HEK293 (cell line): ENCODE results near the gene MZB1.

Experiments used
- CTCF ChIA-PET: fragments of 350-600 bp; formaldehyde crosslinking; extraction: SDS; loops from one replicate; lab custom pipeline; 2021; ENCODE audit warnings: antibody characterized with exemption; lab: Yijun Ruan, JAX
- POLR2A ChIA-PET: fragments of 300-600 bp; formaldehyde crosslinking; extraction: SDS; loops from one replicate; lab custom pipeline; 2020; ENCODE audit warnings: antibody characterized with exemption, inconsistent platforms; lab: Yijun Ruan, JAX
- H3K27ac ChIP-seq: fragments of 200-500 bp; sonication (Bioruptor generic); 2 replicates; pipeline ENCODE4 v1.5.1; 2014; ENCODE audit warnings: low read depth, low read length, control low read depth, inconsistent platforms; ENCODE audit errors: extremely low read depth
- H3K36me3 ChIP-seq, 2 experiments: fragments of 200-500 bp in 1 of 2; sonication (Bioruptor generic) in 1 of 2; 1 replicate in 1 of 2; 2 replicates in 1 of 2; pipeline ENCODE4 v1.5.1; 2014 to 2017; ENCODE audit warnings: inconsistent platforms in 2 of 2, low read length in 2 of 2; ENCODE audit not compliant: control insufficient read depth in 2 of 2, insufficient read depth in 1 of 2
- H3K4me1 ChIP-seq: fragments of 200-500 bp; sonication (Bioruptor generic); 2 replicates; pipeline ENCODE4 v1.5.1; 2014; ENCODE audit warnings: mild to moderate bottlenecking, low read length, inconsistent platforms; ENCODE audit not compliant: control insufficient read depth, insufficient read depth
- H3K4me3 ChIP-seq: 2 replicates; pipeline ENCODE4 v1.5.1; 2011; ENCODE audit warnings: low read depth, mild to moderate bottlenecking, control low read depth, low read length, moderate library complexity
- H3K9me3 ChIP-seq: fragments of 200-500 bp; sonication (Bioruptor generic); 2 replicates; pipeline ENCODE4 v1.5.1; 2014; ENCODE audit warnings: low read depth, low read length, inconsistent platforms; ENCODE audit not compliant: control insufficient read depth, insufficient read depth
- BCL11B ChIP-seq: fragments of 450-650 bp; formaldehyde crosslinking; IDR thresholded peaks from 2 replicates; pipeline ENCODE4 v1.5.1; 2016; ENCODE audit warnings: low read depth, missing biosample characterization, missing genetic modification characterization
- KLF16 ChIP-seq: fragments of 450-650 bp; formaldehyde crosslinking; IDR thresholded peaks from 2 replicates; pipeline ENCODE4 v1.5.1; 2017; ENCODE audit warnings: missing biosample characterization, missing genetic modification characterization
- KLF7 ChIP-seq: fragments of 450-650 bp; formaldehyde crosslinking; IDR thresholded peaks from 2 replicates; pipeline ENCODE4 v1.5.1; 2016; ENCODE audit warnings: missing biosample characterization, missing genetic modification characterization, borderline replicate concordance
- SCRT2 ChIP-seq: fragments of 450-650 bp; formaldehyde crosslinking; IDR thresholded peaks from 2 replicates; pipeline ENCODE4 v1.5.1; 2016; ENCODE audit warnings: missing biosample characterization, missing genetic modification characterization
- ZEB2 ChIP-seq: fragments of 450-650 bp; formaldehyde crosslinking; IDR thresholded peaks from 2 replicates; pipeline ENCODE4 v1.5.1; 2016; ENCODE audit warnings: missing biosample characterization, missing genetic modification characterization
- ZFP69B ChIP-seq: fragments of 450-650 bp; formaldehyde crosslinking; IDR thresholded peaks from 2 replicates; pipeline ENCODE4 v1.5.1; 2016; ENCODE audit warnings: missing biosample characterization, missing genetic modification characterization
- ZNF138 ChIP-seq: fragments of 450-650 bp; formaldehyde crosslinking; IDR thresholded peaks from 2 replicates; pipeline ENCODE4 v1.5.1; 2016; ENCODE audit warnings: missing biosample characterization, missing genetic modification characterization, borderline replicate concordance
- ZNF221 ChIP-seq: fragments of 450-650 bp; formaldehyde crosslinking; IDR thresholded peaks from 2 replicates; pipeline ENCODE4 v1.5.1; 2017; ENCODE audit warnings: missing biosample characterization, missing genetic modification characterization, borderline replicate concordance
- ZNF248 ChIP-seq: fragments of 450-650 bp; formaldehyde crosslinking; IDR thresholded peaks from 2 replicates; pipeline ENCODE4 v1.5.1; 2017; ENCODE audit warnings: missing biosample characterization, missing genetic modification characterization
- ZNF302 ChIP-seq: fragments of 450-650 bp; formaldehyde crosslinking; IDR thresholded peaks from 2 replicates; pipeline ENCODE4 v1.5.1; 2016; ENCODE audit warnings: missing biosample characterization, missing genetic modification characterization, low read depth
- ZNF350 ChIP-seq: fragments of 450-650 bp; formaldehyde crosslinking; IDR thresholded peaks from 2 replicates; pipeline ENCODE4 v1.5.0; 2017; ENCODE audit warnings: missing biosample characterization, mild to moderate bottlenecking, missing genetic modification characterization
- ZNF433 ChIP-seq: fragments of 450-650 bp; formaldehyde crosslinking; IDR thresholded peaks from 2 replicates; pipeline ENCODE4 v1.5.1; 2016; ENCODE audit warnings: missing biosample characterization, missing genetic modification characterization, low read depth
- ZNF600 ChIP-seq: fragments of 450-650 bp; formaldehyde crosslinking; IDR thresholded peaks from 2 replicates; pipeline ENCODE4 v1.5.1; 2016; ENCODE audit warnings: missing biosample characterization, missing genetic modification characterization
- ZNF623 ChIP-seq: fragments of 450-650 bp; formaldehyde crosslinking; IDR thresholded peaks from 2 replicates; pipeline ENCODE4 v1.5.1; 2016; ENCODE audit warnings: missing biosample characterization, missing genetic modification characterization
- ZNF791 ChIP-seq: fragments of 450-650 bp; formaldehyde crosslinking; IDR thresholded peaks from 2 replicates; pipeline ENCODE4 v1.5.1; 2016; ENCODE audit warnings: missing biosample characterization, missing genetic modification characterization
- ZNF837 ChIP-seq: fragments of 450-650 bp; formaldehyde crosslinking; IDR thresholded peaks from 2 replicates; pipeline ENCODE4 v1.5.1; 2016; ENCODE audit warnings: missing biosample characterization, missing genetic modification characterization
- TF ChIP-seq, protein P1 (sequence below): fragments of 450-650 bp; formaldehyde crosslinking; IDR thresholded peaks from 2 replicates; pipeline ENCODE4 v1.5.1; 2016; ENCODE audit warnings: missing biosample characterization, missing genetic modification characterization
- TF ChIP-seq, protein P2 (sequence below): fragments of 450-650 bp; formaldehyde crosslinking; IDR thresholded peaks from 2 replicates; pipeline ENCODE4 v1.5.1; 2016; ENCODE audit warnings: missing biosample characterization, missing genetic modification characterization, borderline replicate concordance
- TF ChIP-seq, protein P3 (sequence below): fragments of 450-650 bp; formaldehyde crosslinking; IDR thresholded peaks from 2 replicates; pipeline ENCODE4 v1.5.1; 2016; ENCODE audit warnings: missing biosample characterization, missing genetic modification characterization
- TF ChIP-seq, protein P4 (sequence below): fragments of 450-650 bp; formaldehyde crosslinking; IDR thresholded peaks from 2 replicates; pipeline ENCODE4 v1.5.1; 2016; ENCODE audit warnings: missing biosample characterization, missing genetic modification characterization
- TF ChIP-seq, protein P5 (sequence below): fragments of 450-650 bp; formaldehyde crosslinking; IDR thresholded peaks from 2 replicates; pipeline ENCODE4 v1.5.1; 2016; ENCODE audit warnings: missing biosample characterization, missing genetic modification characterization

Gene MZB1

DNA sequence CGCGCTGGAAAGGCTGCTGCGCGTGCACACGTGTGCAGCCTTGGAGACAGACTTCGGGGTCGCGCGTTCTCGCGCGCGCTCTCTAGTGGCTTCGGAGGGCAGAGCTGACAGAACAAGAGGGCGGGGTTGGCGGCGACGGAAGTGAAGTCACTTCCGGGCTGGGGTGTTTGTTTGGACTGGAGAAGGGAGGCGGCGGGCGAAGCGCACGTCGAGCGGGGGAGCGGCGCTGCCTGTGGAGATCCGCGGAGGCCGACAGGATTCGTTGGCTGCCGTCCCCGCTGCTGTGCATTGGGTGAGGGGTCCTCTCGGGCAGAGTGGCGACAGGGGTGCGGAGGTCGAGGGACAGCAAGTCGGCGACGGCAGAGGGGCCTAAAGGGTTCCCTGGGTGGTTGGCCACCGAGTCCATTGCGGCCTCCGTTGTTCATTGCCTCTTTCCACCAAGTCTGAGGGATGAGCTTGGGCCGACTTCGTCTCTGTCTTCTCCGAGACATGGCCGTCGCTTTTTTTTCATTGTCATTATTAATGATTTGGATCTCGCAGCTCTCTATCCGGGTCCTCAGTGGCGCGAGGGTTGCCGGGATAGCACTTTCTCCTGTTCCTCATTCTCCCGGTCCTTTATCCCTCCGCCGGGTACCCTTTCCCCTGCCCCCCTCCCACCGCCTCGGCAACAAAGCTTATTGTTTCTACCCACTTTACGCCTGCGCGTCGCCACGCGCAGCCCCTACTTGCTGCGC is 47.9 kb downstream of the MZB1 start, which contains the start of gene PAIP2:
Gene PAIP2 (plus strand): TSS at position 166 of the 734 bp plus-strand sequence. CDS start 21,931 bp downstream, outside the sequence.
- H3K4me3 ChIP-seq, result peak within 1 kb of the TSS; percentile 97
- peaks cover 11% of the 10 kb centered on the region for H3K4me1 ChIP-seq
- H3K36me3 ChIP-seq, result peaks cover 16 to 23% of the 10 kb centered on the region in 2 experiments
- CTCF ChIA-PET, result interaction anchor here (0.5 to 1.6 kb wide), 20 partner anchors 8 to 810 kb away, joined by 3 to 7 read pairs (median 3); partner anchors contain the start of gene MATR3
- POLR2A ChIA-PET, result interaction anchor here (0.5 to 3.3 kb wide), 31 partner anchors 10 to 1129 kb away, joined by 3 to 62 read pairs (median 5); partner anchors contain the start of genes CDC23, DNAJC18, HSPA9 and MATR3
- no peaks in the 10 kb centered on the region for H3K9me3 ChIP-seq
- peak within 1 kb of the TSS; percentile 97 for H3K27ac ChIP-seq
- peak; percentile 76; the same call in 1 of the 2 replicates for TF ChIP-seq ZNF791 (tag by site-specific recombination)
- TF ChIP-seq, protein P1, sequence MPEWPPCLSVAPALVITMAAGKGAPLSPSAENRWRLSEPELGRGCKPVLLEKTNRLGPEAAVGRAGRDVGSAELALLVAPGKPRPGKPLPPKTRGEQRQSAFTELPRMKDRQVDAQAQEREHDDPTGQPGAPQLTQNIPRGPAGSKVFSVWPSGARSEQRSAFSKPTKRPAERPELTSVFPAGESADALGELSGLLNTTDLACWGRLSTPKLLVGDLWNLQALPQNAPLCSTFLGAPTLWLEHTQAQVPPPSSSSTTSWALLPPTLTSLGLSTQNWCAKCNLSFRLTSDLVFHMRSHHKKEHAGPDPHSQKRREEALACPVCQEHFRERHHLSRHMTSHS (tag by site-specific recombination), result no peak
- TF ChIP-seq, protein P2, sequence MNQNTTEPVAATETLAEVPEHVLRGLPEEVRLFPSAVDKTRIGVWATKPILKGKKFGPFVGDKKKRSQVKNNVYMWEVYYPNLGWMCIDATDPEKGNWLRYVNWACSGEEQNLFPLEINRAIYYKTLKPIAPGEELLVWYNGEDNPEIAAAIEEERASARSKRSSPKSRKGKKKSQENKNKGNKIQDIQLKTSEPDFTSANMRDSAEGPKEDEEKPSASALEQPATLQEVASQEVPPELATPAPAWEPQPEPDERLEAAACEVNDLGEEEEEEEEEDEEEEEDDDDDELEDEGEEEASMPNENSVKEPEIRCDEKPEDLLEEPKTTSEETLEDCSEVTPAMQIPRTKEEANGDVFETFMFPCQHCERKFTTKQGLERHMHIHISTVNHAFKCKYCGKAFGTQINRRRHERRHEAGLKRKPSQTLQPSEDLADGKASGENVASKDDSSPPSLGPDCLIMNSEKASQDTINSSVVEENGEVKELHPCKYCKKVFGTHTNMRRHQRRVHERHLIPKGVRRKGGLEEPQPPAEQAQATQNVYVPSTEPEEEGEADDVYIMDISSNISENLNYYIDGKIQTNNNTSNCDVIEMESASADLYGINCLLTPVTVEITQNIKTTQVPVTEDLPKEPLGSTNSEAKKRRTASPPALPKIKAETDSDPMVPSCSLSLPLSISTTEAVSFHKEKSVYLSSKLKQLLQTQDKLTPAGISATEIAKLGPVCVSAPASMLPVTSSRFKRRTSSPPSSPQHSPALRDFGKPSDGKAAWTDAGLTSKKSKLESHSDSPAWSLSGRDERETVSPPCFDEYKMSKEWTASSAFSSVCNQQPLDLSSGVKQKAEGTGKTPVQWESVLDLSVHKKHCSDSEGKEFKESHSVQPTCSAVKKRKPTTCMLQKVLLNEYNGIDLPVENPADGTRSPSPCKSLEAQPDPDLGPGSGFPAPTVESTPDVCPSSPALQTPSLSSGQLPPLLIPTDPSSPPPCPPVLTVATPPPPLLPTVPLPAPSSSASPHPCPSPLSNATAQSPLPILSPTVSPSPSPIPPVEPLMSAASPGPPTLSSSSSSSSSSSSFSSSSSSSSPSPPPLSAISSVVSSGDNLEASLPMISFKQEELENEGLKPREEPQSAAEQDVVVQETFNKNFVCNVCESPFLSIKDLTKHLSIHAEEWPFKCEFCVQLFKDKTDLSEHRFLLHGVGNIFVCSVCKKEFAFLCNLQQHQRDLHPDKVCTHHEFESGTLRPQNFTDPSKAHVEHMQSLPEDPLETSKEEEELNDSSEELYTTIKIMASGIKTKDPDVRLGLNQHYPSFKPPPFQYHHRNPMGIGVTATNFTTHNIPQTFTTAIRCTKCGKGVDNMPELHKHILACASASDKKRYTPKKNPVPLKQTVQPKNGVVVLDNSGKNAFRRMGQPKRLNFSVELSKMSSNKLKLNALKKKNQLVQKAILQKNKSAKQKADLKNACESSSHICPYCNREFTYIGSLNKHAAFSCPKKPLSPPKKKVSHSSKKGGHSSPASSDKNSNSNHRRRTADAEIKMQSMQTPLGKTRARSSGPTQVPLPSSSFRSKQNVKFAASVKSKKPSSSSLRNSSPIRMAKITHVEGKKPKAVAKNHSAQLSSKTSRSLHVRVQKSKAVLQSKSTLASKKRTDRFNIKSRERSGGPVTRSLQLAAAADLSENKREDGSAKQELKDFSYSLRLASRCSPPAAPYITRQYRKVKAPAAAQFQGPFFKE (tag by site-specific recombination), result no peak
- TF ChIP-seq ZEB2, result peak; percentile 95
- no peak for TF ChIP-seq ZNF302
- TF ChIP-seq ZNF221 (tag by site-specific recombination), result no peak
- peak; percentile 63; the same call in 1 of the 2 replicates for TF ChIP-seq KLF7 (tag by site-specific recombination)
- TF ChIP-seq, protein P3, sequence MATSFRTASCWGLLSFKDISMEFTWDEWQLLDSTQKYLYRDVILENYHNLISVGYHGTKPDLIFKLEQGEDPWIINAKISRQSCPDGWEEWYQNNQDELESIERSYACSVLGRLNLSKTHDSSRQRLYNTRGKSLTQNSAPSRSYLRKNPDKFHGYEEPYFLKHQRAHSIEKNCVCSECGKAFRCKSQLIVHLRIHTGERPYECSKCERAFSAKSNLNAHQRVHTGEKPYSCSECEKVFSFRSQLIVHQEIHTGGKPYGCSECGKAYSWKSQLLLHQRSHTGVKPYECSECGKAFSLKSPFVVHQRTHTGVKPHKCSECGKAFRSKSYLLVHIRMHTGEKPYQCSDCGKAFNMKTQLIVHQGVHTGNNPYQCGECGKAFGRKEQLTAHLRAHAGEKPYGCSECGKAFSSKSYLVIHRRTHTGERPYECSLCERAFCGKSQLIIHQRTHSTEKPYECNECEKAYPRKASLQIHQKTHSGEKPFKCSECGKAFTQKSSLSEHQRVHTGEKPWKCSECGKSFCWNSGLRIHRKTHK (tag by site-specific recombination), result no peak
- TF ChIP-seq ZNF837, result 0 out of 2 replicates have a peak, but pooled peaks have one; percentile 60
- no peak for TF ChIP-seq ZNF138 (tag by site-specific recombination)
- TF ChIP-seq ZFP69B, result peak; percentile 85
- no peak for TF ChIP-seq BCL11B
- no peak for TF ChIP-seq ZNF433 (tag by site-specific recombination)
- no peak for TF ChIP-seq ZNF248 (tag by site-specific recombination)
- TF ChIP-seq, protein P4, sequence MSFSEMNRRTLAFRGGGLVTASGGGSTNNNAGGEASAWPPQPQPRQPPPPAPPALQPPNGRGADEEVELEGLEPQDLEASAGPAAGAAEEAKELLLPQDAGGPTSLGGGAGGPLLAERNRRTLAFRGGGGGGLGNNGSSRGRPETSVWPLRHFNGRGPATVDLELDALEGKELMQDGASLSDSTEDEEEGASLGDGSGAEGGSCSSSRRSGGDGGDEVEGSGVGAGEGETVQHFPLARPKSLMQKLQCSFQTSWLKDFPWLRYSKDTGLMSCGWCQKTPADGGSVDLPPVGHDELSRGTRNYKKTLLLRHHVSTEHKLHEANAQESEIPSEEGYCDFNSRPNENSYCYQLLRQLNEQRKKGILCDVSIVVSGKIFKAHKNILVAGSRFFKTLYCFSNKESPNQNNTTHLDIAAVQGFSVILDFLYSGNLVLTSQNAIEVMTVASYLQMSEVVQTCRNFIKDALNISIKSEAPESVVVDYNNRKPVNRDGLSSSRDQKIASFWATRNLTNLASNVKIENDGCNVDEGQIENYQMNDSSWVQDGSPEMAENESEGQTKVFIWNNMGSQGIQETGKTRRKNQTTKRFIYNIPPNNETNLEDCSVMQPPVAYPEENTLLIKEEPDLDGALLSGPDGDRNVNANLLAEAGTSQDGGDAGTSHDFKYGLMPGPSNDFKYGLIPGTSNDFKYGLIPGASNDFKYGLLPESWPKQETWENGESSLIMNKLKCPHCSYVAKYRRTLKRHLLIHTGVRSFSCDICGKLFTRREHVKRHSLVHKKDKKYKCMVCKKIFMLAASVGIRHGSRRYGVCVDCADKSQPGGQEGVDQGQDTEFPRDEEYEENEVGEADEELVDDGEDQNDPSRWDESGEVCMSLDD (tag by site-specific recombination), result no peak
- no peak for TF ChIP-seq ZNF600 (tag by site-specific recombination)
- peak; percentile 95 for TF ChIP-seq KLF16 (tag by site-specific recombination)
- no peak for TF ChIP-seq ZNF350 (tag by site-specific recombination)
- TF ChIP-seq SCRT2 (tag by site-specific recombination), result 0 out of 2 replicates have a peak, but pooled peaks have one; percentile 65
- TF ChIP-seq, protein P5, sequence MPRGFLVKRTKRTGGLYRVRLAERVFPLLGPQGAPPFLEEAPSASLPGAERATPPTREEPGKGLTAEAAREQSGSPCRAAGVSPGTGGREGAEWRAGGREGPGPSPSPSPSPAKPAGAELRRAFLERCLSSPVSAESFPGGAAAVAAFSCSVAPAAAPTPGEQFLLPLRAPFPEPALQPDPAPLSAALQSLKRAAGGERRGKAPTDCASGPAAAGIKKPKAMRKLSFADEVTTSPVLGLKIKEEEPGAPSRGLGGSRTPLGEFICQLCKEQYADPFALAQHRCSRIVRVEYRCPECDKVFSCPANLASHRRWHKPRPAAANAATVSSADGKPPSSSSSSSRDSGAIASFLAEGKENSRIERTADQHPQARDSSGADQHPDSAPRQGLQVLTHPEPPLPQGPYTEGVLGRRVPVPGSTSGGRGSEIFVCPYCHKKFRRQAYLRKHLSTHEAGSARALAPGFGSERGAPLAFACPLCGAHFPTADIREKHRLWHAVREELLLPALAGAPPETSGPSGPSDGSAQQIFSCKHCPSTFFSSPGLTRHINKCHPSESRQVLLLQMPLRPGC (tag by site-specific recombination), result peak; percentile 39
- TF ChIP-seq ZNF623 (tag by site-specific recombination), result peak; percentile 31; the same call in 1 of the 2 replicates
